ENCODE data around the gene ZDHHC3.

The ZDHHC3 gene

DNA sequence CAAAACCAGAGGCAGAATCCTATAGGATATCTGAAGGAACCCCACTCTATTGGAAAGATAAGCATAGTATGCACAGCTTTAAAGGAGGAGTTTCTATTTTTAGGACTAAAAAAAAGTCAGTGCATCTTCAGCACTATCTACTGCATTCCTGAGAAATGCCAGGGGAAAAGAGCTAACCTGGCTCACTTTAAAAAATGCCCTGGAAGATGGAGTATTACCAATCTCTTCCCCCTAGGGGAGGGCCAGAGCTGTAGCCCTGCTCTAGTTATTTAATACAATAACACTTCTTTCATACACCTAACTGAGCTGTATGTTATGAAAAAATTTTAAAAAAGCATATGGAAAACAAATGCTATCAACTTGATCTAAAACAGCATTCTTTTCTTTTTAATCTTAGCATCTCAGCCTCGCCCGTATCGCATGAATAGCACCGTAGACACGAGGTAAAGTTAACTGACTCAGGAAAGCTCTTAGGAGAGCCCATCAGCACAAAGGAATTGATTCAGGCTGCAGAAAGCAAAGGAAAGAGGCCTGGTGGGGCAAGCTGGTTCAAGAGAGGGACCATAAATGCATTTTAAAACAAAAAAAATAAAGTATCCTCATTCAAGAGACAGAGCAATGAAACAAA lies 51.4 kb downstream of the ZDHHC3 start:
- no peak for DNase-seq

DNA sequence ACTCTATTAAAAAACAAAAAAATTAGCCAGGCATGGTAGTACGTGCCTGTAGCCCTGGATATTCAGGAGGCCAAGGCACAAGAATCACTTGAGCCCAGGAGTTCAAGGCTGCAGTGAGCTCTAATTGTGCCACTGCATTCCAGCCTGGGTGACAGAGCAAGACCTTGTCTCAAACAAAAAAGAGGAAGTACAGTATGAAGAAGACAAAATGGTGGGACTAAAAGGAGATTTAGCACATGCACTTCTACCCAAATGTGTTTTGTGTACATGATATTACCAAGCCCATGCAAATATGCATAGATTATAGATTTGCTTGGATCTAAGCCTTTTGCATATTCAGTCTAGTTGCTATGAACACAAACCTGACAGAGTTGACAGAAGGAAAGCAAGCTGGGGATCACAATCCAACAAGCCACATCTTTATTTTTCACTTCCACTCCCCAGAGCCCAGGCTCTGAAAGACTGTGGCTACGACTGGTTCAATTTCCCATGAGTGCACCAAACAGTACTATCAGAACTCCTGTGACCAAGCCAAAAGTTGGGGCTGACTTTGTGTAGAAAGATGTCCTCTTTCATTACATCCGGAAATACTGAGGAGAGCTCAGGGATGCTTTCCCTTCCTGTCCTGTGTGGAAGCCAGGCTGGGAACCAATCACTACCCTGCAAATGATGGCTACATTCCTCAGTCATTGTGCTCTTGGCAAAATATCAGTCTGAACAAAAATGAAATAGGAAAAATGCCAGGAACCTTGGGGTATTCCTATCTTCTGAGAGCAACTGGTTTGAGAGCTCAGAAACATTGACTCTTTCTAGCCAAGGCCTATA lies 52.1 kb downstream of the ZDHHC3 start:
- peak; percentile 30 for DNase-seq

DNA sequence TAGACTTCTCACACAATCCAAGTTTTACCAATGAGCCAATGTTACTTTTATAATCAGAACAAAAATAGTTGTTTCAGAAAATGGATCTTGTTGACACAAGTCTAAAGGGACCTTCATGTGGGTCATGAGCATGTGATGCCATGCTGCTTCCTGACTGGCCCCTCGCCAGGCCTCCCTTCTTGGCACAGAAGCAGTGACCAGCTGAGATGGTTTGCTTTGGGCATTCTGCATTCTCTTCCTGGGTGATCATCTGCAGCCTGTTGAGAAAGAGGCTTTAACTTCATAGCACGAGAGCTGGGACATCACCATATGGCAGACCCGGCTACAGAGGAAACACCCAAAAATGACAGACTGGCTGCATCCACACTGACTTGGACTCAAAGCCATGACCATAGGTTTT lies 55.9 kb downstream of the ZDHHC3 start:
- no peak for DNase-seq

DNA sequence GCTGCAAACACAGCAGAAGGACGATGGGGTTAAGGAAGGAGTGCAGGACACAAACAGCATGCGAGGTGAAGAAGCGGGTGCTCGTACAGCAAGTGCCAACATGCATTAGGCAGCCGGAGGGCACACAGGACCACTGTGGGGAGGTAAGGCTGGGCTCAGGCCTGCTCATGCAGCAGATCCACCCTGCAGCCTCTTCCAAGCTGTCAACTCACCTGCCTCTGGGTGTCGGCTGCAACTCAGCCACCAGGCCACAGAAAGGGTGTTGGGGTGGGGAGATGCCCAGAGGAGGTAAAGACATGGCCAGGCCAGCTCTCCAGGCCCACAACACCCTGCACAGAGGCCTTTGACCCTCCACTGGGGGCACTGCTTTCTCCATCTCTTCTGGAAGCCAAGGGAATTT lies 57.4 kb downstream of the ZDHHC3 start:
- DNase-seq, result no peak

DNA sequence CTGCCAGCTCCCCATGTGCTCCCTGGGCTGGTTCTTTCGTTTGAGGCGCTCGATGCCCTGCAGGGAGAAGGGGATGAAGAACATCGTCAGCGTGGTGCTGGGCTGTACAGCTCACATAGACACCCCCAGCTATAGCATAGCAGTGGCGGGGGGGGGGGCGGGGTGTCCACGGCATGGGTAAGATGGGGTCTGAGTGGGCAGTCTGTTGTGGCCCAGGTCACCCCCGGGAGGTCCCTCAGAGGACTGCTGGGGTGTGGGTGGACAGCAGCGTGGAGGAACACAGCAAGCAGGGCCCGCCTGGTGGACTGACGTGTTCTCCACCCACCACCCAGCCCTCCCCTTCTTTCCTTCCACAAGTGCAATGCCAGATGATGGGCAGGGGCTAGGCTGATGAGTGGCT lies 57.9 kb downstream of the ZDHHC3 start:
- no peak for DNase-seq

DNA sequence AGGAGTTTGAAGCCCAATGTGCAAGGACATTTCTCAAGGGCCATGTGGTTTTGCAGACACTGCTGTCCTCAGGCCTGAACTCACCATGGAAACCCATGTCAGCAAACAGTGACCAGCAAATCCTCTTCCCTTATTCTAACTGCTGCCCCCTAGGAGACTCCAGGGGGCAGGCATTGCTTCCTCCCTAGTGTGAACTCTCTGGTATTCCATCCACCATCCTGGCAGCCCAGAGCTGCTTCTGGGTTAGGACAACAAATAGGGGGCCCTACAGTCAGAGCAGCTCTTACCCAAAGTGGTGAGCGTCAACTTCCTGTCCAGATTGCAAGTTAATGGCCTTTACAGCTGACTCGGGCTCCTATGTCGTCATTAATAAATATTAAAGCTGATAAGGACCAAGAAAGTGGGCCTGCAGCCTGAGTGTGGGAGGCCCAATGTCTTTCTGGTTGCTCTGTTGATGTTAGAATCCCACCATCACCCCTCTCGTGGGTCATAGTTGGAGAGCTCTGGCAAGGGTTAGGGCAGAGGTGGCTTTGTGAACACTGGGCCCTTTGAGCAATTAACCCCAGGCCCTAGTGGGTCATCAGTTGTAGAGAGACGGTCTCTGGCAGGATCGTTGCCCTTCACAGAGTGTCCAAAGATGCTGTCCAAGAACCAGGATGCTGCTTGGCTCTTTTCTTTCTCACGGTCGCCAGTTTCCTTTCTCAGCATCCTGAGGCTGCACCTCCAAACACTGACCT lies 60.1 kb downstream of the ZDHHC3 start:
- DNase-seq, result no peak

DNA sequence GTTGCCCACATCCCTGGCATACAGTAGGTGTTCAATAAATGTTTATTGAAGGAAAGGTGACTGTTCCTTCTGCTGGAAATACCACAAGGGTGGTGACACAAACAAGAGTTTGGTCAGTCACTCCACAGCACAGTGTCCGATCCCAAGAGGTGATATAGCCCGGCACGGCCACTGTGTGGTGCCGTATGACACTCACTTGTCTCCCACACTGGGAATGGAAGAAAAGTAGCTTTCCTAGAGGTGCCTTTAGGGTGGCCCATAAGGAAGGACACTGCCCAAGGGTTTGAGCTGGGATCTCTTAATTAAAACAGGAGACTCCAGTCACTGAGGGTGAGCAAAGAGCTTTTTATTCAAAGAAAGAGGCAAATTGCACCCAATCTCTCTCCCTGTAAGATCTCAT lies 61.0 kb downstream of the ZDHHC3 start:
- peak; percentile 9 for DNase-seq

DNA sequence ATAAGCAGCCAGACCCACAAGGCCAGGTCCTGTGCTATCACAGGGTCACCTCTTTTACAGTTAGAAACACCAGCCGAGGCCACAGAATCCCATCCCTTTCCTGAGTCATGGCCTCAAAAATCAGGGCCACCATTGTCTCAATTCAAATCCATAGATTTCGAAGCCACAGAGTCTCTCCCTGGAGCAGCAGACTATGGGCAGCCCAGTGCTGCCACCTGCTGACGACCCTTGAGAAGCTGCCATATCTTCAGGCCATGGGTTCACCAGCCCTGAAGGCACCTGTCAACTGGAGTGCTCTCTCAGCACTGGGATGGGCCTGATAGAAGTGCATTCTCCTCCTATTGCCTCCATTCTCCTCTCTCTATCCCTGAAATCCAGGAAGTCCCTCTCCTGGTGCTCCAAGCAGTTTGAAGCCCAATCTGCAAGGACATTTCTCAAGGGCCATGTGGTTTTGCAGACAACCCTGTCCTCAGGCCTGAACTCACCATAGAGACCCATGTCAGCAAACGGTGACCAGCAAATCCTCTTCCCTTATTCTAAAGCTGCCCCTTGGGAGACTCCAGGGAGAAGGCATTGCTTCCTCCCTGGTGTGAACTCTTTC lies 62.0 kb downstream of the ZDHHC3 start:
- DNase-seq, result no peak

DNA sequence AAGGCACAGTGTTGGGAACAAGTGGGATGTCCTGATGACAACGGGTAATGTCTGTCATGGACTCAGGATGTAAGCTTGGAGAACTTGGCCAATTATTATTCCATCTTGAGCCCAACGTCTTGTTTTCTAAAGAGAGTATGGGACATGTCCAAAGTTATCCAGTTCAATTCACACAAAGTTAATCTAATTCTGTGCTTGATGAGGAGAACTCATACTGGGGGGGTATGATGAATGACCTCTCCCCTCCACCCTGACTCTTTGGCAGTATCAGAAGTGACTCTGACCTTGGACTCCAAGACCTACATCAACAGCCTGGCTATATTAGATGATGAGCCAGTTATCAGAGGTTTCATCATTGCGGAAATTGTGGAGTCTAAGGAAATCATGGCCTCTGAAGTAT lies 65.3 kb downstream of the ZDHHC3 start:
- no peak for DNase-seq

DNA sequence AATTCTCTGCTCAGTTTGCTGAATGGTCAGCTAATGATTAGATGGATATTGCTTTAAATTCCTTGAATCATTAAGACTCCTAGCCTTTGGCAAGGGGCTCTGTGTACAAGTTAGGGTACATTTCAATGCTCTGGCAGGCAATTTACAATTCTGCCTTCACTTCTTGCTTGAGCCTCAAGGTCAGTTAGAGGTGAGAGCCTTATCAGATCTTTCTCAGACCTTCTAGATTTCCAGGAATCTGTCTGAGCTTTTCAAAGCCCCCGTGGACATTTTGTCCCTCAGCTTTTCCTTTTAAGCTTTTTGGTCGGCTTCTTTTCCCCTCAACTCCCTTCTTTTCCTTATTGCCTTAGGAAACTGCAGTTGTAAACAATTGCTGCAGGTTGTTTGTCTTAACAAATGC lies 66.9 kb downstream of the ZDHHC3 start:
- no peak for DNase-seq

DNA sequence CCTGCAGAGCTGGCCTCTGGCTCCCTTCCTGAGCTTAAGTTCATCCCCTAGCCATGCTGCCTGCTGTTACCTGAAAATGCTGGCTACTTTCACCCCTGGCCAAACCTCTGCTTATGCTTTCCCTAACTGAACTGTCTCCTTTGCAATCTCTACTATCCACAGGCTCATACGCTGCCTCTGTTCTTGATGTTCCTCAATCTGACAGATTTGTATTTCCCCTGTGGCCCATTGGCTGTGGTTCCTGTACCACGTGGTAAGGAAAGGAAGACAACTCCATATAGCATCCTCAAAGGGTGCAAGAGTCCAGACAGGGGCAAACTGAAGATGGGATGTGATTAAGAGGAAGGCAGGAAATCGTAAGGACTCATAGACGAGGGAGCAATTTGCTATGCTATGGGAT lies 68.4 kb downstream of the ZDHHC3 start:
- no peak for DNase-seq

DNA sequence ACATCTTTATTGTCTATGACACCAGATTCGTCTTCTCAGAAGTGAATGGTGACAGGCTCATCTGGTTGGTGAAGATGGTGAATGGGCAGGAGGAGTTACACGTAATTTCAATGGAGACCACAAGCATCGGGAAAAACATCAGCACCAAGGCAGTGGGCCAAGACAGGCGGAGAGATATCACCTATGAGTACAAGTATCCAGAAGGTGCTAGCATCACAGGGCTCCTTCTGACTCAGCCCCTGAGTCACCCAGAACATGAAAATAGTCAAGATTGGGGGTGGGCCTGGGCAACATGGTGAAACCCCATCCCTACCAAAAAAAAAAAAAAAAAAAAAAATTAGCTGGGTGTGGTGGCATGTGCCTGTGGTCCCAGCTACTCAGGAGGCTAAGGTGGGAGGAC lies 69.0 kb downstream of the ZDHHC3 start:
- no peak for DNase-seq

DNA sequence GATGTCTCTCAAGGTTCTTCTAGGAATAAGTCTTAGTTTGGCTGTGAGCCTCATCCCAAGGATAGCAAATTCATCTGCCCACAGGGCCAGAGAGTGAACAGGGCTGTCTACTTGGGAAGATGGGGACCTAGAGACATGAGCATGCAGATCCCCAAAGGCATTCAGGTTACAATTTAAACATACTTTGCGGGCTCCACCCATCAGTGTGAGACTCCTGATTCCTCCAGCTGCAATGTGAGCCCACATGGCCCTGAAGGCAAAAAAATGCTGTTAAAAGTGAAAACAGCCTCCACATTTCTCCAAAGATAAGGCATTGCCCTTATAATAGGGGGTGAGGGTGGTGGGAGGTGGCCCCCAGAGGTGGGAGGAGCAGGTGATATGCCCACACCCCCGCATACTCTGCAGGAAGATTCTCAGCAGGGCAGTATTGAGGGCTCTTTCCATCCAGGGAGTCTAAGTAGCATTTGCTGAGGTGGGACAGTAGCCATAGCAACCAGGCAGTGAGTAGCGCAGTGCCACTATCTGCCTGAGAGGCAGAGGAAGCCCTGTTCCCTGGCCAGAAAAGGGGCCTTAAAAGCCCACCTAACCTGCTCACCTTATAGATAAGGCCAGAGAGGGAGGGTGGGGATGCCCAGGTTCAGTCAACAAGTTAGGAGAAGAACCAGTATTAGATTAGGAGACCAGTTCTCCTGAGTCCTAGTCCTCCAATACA lies 70.4 kb downstream of the ZDHHC3 start:
- no peak for DNase-seq

DNA sequence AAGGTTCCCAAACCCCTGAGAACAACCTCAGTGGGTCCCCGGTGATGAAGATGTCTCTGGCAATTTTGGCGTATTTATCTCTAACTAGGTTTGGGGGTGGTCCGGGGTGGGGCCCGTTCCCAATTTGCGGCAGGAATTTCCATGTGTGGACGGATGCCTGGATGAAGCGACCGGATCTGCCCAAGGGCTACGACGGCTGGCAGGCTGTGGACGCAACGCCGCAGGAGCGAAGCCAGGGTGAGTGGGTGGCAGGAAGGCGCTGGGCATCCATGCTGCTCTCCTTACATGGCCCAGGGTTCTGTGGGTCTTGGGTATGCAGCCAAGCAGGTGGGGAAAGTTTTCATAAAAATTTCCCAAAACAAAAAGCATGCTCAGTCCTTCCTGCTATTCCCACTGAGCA lies 72.2 kb downstream of the ZDHHC3 start:
- DNase-seq, result no peak

DNA sequence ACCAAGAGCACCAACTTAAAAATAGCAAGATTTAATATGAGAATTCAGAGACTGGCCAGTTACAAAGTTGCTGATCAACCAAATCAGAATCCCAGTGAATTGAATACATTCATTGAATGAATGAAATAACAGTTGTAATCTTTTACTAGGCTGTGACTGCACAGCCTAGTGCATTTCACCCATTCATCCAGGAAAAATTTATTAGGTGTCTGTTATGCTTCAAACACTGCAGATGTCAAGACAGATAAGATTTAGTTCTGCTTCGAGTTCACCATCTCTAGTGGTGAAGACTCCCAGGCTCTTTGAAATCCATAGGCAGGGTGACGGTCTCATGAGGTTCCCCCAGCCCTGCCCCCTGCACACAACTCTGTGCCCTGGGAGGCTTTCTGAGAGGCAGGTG lies 72.7 kb downstream of the ZDHHC3 start:
- no peak for DNase-seq

DNA sequence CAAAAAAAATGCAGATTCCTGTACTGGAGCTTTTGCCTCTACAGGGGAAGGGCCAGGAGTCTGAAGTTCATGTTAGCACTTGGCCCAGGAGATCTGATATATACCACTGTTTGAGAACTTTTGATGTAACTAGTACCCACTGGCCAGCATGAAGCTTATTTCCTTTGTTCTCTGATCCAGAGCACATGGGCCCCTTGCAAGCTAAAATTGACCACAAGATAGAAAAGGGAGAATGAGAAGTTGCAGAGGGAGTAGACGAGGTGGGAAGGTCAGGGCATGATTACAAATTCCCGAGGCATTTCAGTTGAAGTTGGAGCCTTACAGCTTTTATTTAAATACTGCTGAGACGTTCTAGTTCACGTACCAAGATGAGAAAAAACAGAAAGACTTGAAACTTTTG lies 73.3 kb downstream of the ZDHHC3 start:
- no peak for DNase-seq

DNA sequence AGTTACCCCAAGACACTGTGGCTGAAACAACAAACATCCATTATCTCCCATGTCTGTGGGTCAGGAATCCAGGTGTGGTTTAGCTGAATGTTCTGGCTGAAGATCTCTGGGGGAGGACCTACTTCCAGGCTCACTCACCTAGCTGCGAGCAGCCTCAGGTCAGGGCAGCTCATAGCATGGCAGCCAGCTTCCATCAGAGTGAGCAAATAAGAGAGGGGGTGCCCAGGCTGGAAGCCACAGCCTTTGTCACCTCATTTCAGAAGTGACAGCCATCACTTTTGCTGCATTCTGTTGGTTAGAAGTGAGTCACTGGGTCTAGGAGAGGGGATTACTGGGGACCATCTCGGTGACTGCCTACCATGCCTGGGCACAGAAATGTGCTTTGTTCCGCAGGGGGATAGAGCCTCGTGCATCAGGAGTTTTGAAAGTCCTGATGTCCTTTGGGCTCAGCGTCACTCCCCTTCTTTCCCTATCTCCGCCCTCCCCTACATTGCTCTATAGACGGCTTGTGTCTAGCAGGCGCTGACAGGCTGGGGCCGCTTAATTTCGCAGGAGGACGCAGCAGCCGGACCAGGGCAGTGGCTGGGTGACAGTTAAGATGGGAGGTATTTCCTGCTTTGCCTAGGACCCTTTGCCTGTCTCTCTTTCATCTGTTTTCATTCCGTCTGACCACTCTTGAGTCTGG lies 76.1 kb downstream of the ZDHHC3 start:
- no peak for DNase-seq

DNA sequence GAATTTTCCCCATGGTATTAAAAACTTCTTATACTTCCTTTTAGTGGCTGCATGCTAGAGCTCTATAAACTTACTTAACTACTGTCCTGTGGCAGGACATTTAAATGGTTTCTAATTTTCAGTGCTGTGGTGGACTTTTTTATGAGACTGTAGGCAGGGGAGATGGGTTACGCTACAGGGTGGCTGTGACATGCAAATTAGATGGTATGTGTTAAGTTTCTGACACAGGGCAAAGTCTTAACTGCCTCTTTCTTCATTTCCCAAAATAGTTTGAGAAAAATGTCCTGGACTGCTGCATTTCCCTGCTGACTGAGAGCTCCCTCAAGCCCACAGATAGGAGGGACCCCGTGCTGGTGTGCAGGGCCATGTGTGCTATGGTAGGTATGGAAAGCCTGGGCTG lies 79.5 kb downstream of the ZDHHC3 start:
- DNase-seq, result no peak

DNA sequence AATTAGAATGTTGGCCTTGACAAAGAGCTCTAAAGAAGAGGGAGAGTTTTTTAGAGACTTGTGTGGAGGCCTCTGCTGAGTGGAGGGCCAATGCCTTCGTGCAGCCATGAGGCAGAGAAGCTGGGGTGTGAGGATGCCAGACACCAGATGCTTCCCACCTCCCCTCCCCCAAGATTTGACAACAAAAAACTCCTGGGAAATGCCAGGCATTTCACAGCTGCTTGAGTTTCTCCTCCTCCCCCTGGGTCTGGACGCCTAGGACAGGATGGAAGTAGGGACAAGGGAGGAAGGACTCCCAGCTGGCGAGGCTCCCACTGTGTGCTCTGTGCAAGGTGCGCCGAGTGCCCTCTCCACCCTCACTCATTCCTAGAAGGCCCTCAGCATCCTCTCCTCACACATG lies 81.5 kb downstream of the ZDHHC3 start:
- DNase-seq, result no peak

DNA sequence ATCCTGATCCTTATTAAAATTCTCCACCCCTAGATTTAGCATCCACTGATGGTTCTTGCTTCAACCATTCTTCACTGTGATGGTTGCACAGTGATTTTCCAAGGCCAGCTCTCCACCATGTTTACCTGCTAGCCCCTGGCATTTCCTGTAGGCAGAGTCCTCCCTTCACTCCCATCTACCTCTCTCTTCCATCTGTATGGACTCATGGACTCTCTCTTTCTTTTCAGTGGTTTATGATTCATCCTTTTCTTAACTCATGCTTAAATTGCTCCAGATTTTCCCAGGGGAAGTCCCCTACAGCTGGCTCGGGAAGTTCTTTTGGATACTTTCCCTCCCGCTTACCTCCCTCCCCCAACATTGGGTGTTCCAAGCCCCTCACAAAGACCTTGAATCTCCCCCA lies 82.9 kb downstream of the ZDHHC3 start:
- no peak for DNase-seq

DNA sequence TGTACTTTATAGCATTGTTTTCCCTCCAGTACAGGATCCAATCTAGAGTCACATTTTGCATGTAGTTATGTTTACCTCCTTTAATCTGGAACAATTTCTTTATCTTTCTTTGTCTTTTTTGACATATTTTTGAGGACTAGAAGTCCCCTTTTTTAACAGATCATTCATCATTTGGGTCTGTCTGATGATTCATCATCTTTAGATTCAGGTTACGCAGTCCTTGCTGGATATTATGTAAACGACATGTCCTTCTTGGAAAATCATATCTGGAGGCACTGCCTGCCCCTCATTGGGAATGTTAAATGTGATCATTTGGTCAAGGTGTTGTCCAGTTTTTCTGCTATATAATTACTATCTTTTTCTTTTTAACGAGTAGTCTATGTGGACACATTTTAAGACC lies 83.3 kb downstream of the ZDHHC3 start:
- no peak for DNase-seq

DNA sequence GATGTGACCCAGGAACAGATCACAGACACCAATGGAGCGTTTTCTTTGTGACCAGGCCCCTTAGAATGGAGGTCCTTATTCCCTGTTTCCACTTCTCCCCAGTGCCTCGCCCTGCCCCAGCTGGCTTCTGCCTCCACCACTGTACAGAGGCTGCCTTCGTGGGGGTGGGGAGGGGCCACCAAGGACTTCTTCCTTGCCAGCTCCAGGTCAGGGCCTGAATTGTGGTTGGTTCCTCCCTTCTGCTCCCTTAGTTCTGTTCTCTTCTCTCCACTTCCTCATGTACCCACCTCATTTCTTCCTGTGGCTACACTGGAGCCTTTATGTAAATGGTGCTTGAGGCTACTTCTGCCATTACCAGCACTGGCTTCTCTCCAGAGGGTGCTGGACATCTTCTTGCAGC lies 85.1 kb downstream of the ZDHHC3 start:
- DNase-seq, result no peak

DNA sequence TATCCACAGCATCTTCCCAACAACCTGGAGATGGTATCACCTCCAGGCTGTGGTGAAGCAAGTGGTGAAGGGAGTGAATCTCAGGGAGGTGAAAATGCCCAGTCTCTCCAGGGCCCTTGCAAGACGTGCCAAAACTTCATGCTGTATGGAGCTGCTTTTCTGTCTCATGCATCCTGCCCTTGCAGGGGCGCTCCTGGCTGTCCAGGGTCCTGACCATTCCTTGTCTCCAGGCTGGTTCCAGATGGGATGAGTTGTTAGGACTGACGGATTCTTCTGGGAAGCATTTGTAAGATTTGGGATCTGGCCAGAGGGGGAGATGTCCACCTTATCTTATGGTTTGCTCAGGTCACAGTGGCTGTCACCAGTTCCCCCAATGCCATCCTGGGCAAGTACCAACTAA lies 85.7 kb downstream of the ZDHHC3 start:
- DNase-seq, result no peak

Data from GF-D8 (cell line).